GM15510 (cell line): ENCODE results near the gene EPN2.

Experiments used
- POLR2A ChIP-seq: IDR thresholded peaks from 3 replicates; pipeline ENCODE4 v1.6.1; 2011; ENCODE audit warnings: borderline replicate concordance; ENCODE audit not compliant: insufficient read length; ENCODE audit errors: extremely low read depth

The EPN2 gene

GRCh38 chr17:19363114-19363438 is 125.9 kb downstream of the EPN2 start:
- TF ChIP-seq POLR2A = no peak

- no peak for TF ChIP-seq POLR2A
Measured at GRCh38 chr17:19363460-19364035, 126.4 kb downstream of the EPN2 start.

DNA sequence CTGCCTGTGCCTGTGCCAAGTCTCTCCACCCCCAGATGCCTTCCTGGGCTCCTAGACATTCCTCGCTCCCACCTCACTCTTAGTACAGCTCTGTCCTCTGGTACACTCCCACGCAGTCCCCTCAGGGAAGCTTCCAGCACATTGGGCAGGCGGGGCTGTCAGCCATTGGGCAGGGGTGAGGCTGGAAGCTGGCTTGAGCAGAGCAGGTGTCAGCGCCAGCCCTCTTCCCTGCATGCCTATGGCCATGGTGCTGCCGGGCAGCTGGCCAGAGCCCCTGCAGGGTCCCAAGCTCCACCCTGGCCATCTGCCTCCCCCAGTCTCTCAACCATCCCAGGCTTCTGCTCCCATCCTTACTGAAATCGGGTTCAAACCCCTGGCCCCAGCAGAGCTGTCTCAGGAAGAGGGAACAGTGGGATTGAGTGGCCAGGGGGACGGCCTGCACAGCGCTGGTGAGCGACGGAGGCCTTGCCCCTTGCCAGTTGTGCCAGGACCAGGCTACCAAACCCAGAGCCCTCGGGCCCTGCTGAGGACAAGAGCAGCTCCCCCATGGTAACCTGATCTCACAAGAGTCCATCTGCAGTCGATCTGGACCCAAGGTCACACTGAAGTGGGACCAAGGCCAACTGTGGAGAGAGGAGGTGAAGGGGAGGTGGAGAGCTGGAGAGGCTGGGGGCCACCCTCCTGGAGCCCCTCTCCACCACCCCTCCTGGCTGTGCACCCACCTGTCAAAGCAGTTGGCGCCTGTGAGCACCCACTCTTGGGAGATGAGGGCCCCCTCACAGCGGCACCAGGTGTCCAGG is 127.7 kb downstream of the EPN2 start:
- no peak for TF ChIP-seq POLR2A

DNA sequence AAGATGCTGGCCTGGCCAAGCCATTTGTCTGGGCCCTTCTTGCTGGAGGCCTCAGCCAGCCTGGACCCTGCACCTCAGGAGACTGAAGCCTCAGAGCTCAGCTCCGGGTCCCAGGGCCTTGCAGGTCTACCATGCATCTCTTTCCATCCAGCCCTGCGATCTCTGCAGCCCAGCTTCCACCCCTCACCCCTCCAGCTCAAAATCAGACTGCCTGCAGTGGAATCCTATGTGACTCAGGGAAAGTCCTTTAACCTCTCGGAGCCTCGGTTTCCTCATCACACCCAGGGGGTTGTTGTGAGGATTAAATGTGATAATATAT is 128.3 kb downstream of the EPN2 start:
- TF ChIP-seq POLR2A = no peak

GRCh38 chr17:19365833-19366636 is 128.9 kb downstream of the EPN2 start:
- no peak for TF ChIP-seq POLR2A

DNA sequence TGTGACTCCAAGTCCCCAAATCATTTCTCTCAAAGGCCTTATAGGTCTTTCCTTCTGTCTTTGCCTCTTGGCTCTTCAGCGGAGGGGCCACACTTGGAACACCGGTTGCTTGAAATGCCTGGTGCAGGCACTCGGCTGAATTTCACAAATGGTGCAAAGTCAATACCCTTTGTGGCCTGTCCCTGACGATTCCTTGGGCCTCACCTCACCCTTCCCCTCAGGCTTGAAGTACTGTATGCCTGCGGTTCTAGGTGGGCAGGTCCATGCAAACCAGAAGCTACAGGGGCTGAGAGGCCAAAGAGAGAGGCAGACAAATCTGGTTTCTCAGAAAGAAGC is 129.4 kb downstream of the EPN2 start:
- TF ChIP-seq POLR2A = no peak

DNA sequence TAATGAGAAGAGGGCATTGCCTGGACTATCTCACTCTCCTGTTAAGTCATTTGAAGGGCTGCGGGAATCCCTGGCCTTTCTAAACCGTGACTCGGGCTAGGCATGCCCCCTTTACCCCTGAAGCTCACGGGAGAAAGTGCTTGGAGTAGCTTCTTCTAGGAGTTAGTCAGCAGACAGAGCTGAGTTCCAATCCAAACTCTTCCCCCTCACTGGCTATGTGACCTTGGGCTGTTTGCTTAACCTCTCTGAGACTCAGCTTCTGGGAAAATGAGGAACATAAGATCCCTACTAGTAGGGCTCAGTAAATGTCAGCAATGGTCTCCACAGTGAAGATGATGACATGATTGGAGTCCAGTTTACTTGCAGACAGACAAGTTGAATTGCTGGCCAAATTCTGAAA is 131.1 kb downstream of the EPN2 start:
- no peak for TF ChIP-seq POLR2A

DNA sequence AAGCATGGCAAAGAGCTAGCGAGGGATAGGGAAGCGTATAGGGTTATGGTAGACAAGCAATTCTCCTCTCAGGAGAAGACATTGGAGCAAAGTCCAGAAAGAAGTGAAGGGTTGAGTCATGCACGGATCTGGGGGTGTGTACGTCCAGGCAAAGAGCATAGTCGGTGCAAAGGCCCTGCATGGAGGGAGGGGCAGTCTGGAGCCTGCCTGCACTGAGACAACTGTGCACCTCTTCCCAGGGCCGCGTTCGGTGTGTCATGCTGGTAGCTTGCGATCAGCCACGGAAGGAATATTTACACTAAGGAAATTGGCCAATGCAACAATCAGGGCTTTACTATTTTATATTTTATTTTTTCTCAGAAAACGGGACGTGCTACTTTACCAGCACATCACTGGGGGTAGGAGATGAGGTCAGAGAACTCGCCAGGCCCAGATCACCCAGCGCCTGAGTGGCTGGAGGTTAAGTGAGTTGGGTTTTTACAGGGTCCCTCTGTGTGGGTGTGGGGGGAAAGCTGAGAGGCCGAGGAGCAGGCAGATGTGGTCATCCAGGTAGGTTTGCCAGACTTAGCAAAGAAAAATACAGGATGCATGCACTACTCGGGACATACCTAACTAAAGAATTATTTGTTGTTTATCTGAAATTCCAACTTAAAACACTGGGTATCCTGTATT is 132.1 kb downstream of the EPN2 start:
- no peak for TF ChIP-seq POLR2A

GRCh38 chr17:19369846-19370492 is 132.8 kb downstream of the EPN2 start:
- TF ChIP-seq POLR2A = no peak

- no peak for TF ChIP-seq POLR2A
Measured at GRCh38 chr17:19370493-19370960, 133.4 kb downstream of the EPN2 start.

GRCh38 chr17:19371259-19372010 is 134.3 kb downstream of the EPN2 start:
- TF ChIP-seq POLR2A = no peak

GRCh38 chr17:19372011-19372370 is 134.8 kb downstream of the EPN2 start:
- TF ChIP-seq POLR2A = no peak

GRCh38 chr17:19372439-19372838 is 135.3 kb downstream of the EPN2 start:
- TF ChIP-seq POLR2A = no peak

DNA sequence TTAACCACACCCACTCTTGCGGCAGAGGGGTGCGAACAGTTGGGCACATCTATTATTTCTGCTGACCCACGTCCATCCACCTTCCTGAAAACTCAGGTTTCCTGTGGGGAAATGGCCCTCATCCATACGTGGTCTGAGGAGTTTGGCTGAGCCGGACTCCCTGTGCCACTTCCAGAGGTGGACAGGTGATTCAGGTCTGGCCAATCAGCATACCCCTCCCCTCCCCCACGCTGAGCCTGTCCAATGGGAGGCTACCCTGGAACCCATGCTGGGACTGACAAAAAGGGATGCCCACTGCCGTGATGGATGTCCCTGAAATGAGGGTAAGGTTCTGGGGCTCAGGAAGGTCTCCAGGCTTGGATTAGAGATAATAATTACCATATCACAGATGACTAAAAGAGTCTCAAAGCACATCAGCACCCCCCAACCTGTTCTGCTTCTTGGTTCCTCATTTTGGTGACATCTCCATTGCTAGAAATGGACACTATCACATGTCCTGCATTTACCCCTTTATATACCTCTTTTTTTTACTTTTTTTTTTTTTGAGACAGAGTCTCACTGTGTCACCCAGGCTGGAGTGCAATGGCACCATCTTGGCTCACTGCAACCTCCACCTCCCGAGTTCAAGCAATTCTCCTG is 135.8 kb downstream of the EPN2 start:
- TF ChIP-seq POLR2A = no peak
